Stimulated activated CD4-positive, alpha-beta T cell treated with anti-CD3 and anti-CD28 coated beads, Interleukin-1b, Interleukin-23, amount 100 ng/mL, for 4 hours (primary cell): Measurements from ENCODE around the gene PLCE1.

Experiments used
- DNase-seq, 2 donors: peaks; one replicate each; pipeline ENCODE4 v3.0.0-alpha.2; 2020; ENCODE audit warnings: low read depth in 2 of 2

Gene PLCE1

GRCh38 chr10:93994438-93994801, 689 bp downstream of the PLCE1 start:
- no peak for DNase-seq

DNA sequence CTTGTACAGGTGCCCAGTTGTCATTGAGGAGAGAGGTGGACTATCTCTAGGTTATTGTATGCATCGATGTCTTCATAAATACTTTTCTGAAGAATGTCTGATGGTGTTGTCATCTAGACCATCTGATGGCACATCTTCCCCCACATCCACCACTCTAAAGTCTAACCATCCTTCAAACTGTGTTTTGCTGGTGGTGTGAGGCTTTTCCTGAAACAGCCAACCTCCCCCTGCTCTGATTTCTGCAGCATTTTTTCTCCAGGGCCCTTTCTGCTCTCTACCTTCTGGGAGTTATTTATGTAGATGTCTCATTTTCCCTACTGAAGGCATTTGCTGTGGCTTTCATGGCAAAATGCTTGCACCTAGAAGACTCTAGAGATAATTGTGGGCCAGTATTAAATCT, 1.5 kb downstream of the PLCE1 start:
- no peak for DNase-seq

DNA sequence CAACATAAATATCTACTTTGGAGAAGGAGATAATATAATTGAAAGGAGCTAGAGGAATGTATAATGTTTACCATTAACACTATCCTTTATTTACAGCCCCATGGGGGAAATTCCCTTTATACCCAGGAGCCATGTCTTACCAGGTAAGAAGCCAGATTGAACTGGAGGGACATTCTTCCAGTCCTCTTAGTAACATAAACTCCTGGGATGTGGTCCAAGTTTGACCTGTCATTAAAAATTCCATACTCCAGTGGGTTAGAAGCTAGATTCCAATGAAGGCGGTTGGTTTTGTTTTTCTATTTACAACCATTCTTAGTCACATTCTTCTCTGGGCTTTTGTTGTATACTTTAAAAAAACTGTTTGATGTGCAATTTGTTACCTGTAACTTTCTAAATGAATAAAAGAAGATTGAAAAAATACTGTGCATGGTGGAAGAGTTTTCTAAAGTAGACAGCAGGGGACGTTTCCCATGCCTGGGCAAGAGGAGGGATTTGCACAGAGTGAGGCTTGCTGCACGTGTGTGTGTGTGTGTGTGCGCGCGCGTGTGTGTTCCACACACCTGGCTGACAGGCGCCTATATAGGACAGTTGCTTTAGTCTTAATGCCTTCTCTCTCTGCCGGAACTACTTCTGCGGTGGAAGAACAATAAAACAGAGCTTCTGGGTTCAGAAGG, 2.0 kb downstream of the PLCE1 start:
- DNase-seq, result no peak

GRCh38 chr10:93996551-93996950, 2.8 kb downstream of the PLCE1 start:
- DNase-seq, result no peak

DNA sequence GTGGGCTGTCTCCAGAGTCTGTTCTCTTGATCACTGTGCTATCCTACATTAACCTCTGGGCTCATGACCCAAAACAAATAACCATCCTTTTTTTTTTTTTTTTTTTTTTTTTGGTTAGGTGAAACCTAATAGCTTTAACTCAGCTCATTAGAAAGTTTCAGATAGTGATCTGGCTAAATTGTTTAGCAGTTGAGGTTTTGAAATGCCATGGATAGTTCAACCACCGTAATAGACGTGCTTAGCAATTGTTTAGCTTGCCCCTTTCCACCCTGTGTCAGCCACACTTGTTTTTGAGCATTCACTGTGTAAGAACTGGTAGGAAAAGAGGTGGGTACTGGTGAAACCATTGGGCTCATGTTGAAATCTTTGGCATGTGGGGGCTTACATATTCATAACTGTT, 3.8 kb downstream of the PLCE1 start:
- no peak for DNase-seq

DNA sequence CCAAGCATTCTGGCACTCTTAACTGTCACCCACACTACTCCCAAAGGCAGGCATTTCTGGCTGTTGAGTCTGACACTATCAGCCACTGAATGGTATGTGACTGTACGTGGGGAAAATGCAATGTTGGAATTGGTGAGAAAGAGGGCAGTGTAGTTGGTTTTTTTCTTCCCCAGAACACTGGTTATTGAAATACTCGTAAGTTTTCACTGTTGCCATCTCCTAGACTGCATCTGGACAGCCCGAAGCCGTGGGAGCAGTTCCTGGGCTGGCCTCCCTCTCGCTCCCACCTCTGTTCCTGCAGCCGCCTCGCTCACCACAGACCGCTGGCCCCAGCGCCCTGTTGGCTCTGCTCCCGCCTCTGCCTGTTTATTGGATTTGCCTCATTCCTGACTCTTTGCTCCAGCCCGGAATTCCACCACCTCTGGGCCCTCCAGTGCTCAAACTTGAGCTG, 5.7 kb downstream of the PLCE1 start:
- DNase-seq, result no peak

GRCh38 chr10:94000638-94001415, 7.1 kb downstream of the PLCE1 start:
- no peak for DNase-seq

GRCh38 chr10:94001416-94001810, 7.7 kb downstream of the PLCE1 start:
- DNase-seq, result no peak

- no peak for DNase-seq
These were observed 8.4 kb downstream of the PLCE1 start for GRCh38 chr10:94002156-94002555.

DNA sequence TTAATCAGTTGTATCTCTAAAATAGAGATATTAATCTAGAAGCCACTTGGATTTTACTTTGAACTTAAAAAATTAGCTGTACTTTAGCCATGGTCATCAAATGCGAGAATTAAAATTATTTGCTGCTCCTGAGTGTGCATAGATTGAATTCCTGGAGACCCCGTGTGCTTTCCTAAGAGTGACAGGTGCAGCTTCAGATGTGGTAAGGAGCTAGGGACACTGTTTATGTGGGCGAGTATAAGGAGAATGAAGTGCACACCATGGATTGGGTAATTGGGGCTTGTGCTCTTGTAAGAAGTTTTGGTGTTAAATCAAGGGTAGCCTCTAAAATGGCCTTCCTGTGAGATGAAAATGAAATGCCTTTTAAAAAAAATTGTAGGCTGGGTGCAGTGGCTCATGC, 9.8 kb downstream of the PLCE1 start:
- no peak for DNase-seq

DNA sequence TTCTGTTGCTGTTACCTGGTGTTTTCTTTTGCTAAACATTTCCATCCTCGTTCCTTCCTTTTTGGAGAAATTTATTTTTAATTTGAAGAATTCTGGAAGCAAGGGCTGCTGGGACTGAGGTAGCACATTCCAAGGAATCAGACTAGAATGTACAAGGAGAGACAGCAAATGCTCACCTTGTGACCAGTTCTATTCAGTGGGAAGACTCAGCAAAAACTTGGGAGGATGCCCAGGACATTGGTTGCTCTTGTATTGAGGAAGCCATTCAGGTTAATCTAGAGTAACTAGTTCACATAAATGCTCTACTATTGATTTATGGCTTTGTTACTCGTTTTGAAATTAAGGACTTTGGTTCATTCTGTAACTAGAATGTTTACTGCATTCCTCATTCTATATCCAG, 11.3 kb downstream of the PLCE1 start:
- DNase-seq, result no peak

GRCh38 chr10:94006591-94007550, 13.1 kb downstream of the PLCE1 start:
- no peak for DNase-seq

- no peak for DNase-seq
These were observed 14.8 kb downstream of the PLCE1 start for GRCh38 chr10:94008526-94008925.

GRCh38 chr10:94010116-94010515, 16.4 kb downstream of the PLCE1 start:
- no peak for DNase-seq

GRCh38 chr10:94010886-94011285, 17.2 kb downstream of the PLCE1 start:
- DNase-seq, result no peak

- no peak for DNase-seq
These were observed 17.6 kb downstream of the PLCE1 start for GRCh38 chr10:94011296-94011695.

GRCh38 chr10:94012834-94013233, 19.1 kb downstream of the PLCE1 start:
- DNase-seq, result no peak

DNA sequence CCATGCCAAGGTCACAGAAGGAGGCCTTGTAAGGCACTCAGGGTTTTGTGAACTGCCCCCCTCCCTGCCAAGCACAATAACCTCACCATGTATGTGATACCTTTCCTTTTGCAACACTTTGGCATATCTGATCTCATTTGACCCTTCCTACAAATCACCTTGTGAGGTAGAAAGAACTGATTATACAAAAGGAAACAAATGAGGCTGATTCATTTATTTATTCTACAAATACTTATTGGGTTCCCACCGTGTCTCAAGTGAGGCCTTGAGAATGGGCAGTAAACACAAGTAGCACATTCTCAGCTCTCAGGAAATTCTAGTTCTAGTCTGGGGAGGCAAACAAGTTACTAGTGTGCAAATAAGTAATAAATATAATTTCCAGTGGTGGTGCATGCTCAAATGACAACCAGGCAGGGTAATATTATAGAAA, 19.6 kb downstream of the PLCE1 start:
- no peak for DNase-seq

DNA sequence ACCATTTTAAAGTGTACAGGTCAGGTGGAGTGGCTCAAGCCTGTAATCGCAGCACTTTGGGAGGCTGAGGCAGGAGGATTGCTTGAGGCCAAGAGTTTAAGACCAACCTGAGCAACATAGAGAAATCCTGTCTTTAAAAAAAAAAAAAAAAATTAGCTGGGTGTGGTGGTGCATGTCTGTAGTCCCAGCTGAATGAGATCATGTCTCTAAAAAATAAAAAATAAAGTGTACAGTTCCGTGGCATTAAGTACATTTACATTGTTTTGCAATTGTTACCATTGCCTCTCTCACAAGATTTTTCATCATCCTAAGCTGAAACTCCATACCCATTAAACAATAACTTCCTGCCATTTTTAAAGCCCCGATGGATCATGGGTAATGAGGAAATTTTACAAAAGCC, 20.6 kb downstream of the PLCE1 start:
- DNase-seq, result no peak

DNA sequence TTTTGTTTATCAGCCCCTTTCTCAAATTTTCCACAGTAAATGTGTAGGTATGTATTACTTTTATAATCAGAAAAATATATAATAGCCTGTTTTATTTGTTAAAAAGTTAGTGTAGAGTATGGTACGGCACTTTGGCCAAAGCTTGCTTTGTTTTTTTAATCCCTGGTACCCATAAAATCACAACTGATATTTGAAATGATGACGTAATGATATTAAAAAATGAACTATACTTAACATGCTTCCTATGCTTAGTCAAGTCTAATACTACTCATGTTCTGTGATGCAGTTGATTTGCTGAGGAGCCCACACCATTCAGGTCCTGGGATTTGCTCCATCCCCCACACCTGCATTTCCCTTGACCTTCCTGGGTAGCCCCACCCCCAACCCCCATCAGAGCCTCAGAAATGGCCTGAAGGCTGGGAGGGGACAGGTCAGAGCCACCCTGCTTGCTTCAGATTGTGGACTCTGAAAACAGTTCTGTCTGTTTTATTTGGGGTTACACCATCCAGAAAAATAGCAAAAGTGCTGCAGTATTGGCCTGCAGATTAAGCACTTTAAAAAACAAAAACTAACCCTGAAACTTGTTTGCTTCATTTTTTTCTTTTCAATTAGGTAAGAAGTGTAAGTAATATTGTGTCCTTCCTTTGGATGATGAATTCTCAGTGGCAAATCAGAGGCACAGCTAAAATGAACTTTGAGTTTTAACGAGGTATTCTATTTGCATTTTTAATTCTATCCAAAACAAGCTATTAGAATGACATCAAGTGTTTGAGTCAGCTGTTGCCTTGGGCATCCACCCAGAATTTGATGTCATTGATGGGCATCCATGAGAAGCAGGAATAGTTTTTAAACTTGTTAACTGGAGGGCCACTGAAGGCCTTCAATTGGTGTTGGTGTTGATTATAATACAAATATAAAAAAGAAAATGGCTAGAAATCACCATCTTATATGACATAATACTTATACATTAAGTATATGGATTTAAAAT, 23.3 kb downstream of the PLCE1 start:
- no peak for DNase-seq

DNA sequence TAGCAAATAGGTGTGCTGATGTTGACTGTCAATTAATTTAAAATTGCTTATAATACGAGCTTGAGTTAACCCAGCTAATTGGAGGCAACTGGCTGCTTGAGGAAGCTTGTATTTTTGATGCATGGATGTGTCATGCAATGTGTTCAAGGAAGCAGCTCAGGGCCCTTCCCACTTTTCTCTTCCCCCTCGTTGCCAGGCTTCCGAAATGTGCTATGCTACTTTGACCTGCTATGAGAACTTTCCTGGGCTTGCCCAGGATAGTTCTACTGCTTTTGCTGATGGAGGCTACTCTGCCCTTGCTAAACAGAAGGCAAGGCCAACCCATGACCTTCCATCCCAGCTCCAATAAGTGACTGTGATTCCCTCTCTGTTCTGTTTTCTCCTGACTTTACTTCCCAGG, 24.4 kb downstream of the PLCE1 start:
- no peak for DNase-seq
